A549 (cell line): ENCODE results near the gene IFITM10.
"Not testable (repeated sequence)": the region's sequence is repeated elsewhere in the genome, so short reads cannot be mapped to it uniquely, and the experiment has no call there.

Experiments
- CEBPB ChIP-seq, 2 experiments: fragments of >200 bp in 1 of 2; sonication (Bioruptor Twin) in 1 of 2; formaldehyde crosslinking in 1 of 2; IDR thresholded peaks; 2 replicates each; pipeline ENCODE4 v1.6.1; 2012 to 2016
- CHD2 ChIP-seq: fragments of 150-350 bp; IDR thresholded peaks from 2 replicates; pipeline ENCODE4 v1.6.1; 2014; ENCODE audit warnings: low read length; ENCODE audit not compliant: partially characterized antibody
- MAFK ChIP-seq: fragments of 450-650 bp; IDR thresholded peaks from 2 replicates; pipeline ENCODE4 v1.6.1; 2014; ENCODE audit not compliant: partially characterized antibody
- NR3C1 ChIP-seq: fragments of >200 bp; sonication (Bioruptor Twin); formaldehyde crosslinking; IDR thresholded peaks from 3 replicates; pipeline ENCODE4 v1.6.1; 2017
- POLR2A ChIP-seq: IDR thresholded peaks from 2 replicates; pipeline ENCODE4 v1.6.1; 2012; ENCODE audit warnings: mild to moderate bottlenecking, low read length
- RAD21 ChIP-seq, 2 experiments: fragments of >200 bp in 1 of 2; sonication (Bioruptor Twin) in 1 of 2; formaldehyde crosslinking in 1 of 2; IDR thresholded peaks in 1 of 2; conservative IDR thresholded peaks in 1 of 2; 2 replicates in 1 of 2; 3 replicates in 1 of 2; pipeline ENCODE4 v1.6.1; 2012 to 2018; ENCODE audit warnings: inconsistent platforms in 1 of 2
- SREBF2 ChIP-seq: fragments of 450-650 bp; IDR thresholded peaks from 2 replicates; pipeline ENCODE4 v1.6.1; 2014; ENCODE audit warnings: mild to moderate bottlenecking, moderate library complexity
- TF ChIP-seq, protein P1 (sequence below): fragments of 200-600 bp; sonication (generic); IDR thresholded peaks from 2 replicates; pipeline ENCODE4 v1.6.1; 2016; ENCODE audit warnings: antibody characterized with exemption, mild to moderate bottlenecking, moderate library complexity
- TF ChIP-seq, protein P2 (sequence below): fragments of >200 bp; sonication (Bioruptor Twin); formaldehyde crosslinking; IDR thresholded peaks from 3 replicates; pipeline ENCODE4 v1.5.1; 2016
- TF ChIP-seq, protein P3 (sequence below): IDR thresholded peaks from 2 replicates; pipeline ENCODE4 v1.6.1; 2012
- TF ChIP-seq, protein P4 (sequence below): fragments of 450-650 bp; IDR thresholded peaks from 2 replicates; pipeline ENCODE4 v1.6.1; 2014; ENCODE audit warnings: antibody characterized with exemption

DNA sequence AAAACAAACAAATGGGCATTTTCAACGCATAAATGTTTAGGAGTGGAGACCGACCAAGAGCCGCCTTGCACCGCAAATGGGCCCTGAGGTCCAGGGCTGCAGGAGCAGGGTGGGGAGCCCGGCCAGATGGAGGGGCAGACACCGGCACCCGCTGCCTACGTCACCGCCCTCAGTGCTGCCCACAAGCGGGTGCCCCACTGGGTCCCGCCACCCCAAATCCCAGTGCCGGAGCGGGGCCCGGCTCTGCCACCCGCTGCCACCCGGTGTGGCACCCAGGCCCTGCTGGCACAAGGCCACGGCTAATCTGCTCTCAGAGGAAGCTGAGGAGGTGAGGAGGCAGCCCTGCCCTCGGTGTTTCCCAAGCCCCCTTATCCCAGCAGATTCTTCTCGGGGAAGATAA is 67.2 kb downstream of the IFITM10 start:
- TF ChIP-seq, protein P1, sequence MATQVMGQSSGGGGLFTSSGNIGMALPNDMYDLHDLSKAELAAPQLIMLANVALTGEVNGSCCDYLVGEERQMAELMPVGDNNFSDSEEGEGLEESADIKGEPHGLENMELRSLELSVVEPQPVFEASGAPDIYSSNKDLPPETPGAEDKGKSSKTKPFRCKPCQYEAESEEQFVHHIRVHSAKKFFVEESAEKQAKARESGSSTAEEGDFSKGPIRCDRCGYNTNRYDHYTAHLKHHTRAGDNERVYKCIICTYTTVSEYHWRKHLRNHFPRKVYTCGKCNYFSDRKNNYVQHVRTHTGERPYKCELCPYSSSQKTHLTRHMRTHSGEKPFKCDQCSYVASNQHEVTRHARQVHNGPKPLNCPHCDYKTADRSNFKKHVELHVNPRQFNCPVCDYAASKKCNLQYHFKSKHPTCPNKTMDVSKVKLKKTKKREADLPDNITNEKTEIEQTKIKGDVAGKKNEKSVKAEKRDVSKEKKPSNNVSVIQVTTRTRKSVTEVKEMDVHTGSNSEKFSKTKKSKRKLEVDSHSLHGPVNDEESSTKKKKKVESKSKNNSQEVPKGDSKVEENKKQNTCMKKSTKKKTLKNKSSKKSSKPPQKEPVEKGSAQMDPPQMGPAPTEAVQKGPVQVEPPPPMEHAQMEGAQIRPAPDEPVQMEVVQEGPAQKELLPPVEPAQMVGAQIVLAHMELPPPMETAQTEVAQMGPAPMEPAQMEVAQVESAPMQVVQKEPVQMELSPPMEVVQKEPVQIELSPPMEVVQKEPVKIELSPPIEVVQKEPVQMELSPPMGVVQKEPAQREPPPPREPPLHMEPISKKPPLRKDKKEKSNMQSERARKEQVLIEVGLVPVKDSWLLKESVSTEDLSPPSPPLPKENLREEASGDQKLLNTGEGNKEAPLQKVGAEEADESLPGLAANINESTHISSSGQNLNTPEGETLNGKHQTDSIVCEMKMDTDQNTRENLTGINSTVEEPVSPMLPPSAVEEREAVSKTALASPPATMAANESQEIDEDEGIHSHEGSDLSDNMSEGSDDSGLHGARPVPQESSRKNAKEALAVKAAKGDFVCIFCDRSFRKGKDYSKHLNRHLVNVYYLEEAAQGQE: not testable (repeated sequence)
- TF ChIP-seq CHD2; POLR2A; NR3C1; RAD21 (conservative IDR thresholded peaks at IDR 0.05 in 1 of 2, IDR thresholded peaks at IDR 0.05 in 1 of 2); SREBF2; MAFK; CEBPB (IDR thresholded peaks at IDR 0.05): not testable (repeated sequence)
- TF ChIP-seq, protein P2, sequence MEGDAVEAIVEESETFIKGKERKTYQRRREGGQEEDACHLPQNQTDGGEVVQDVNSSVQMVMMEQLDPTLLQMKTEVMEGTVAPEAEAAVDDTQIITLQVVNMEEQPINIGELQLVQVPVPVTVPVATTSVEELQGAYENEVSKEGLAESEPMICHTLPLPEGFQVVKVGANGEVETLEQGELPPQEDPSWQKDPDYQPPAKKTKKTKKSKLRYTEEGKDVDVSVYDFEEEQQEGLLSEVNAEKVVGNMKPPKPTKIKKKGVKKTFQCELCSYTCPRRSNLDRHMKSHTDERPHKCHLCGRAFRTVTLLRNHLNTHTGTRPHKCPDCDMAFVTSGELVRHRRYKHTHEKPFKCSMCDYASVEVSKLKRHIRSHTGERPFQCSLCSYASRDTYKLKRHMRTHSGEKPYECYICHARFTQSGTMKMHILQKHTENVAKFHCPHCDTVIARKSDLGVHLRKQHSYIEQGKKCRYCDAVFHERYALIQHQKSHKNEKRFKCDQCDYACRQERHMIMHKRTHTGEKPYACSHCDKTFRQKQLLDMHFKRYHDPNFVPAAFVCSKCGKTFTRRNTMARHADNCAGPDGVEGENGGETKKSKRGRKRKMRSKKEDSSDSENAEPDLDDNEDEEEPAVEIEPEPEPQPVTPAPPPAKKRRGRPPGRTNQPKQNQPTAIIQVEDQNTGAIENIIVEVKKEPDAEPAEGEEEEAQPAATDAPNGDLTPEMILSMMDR: not testable (repeated sequence)
- TF ChIP-seq, protein P3, sequence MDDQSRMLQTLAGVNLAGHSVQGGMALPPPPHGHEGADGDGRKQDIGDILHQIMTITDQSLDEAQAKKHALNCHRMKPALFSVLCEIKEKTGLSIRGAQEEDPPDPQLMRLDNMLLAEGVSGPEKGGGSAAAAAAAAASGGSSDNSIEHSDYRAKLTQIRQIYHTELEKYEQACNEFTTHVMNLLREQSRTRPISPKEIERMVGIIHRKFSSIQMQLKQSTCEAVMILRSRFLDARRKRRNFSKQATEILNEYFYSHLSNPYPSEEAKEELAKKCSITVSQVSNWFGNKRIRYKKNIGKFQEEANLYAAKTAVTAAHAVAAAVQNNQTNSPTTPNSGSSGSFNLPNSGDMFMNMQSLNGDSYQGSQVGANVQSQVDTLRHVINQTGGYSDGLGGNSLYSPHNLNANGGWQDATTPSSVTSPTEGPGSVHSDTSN: not testable (repeated sequence)
- TF ChIP-seq, protein P4, sequence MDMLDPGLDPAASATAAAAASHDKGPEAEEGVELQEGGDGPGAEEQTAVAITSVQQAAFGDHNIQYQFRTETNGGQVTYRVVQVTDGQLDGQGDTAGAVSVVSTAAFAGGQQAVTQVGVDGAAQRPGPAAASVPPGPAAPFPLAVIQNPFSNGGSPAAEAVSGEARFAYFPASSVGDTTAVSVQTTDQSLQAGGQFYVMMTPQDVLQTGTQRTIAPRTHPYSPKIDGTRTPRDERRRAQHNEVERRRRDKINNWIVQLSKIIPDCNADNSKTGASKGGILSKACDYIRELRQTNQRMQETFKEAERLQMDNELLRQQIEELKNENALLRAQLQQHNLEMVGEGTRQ: not testable (repeated sequence)
